ENCODE data around the gene NHSL1. TPM values are rescaled to one million over a fixed set of nuclear protein-coding genes. Genes with fewer than 3 reads are reported as not detected.
A peak's percentile ranks its signal among the peaks of the same experiment; 100 is the strongest.

Gene NHSL1
- total and polyA plus RNA-seq, 2 of the 8 experiments (the other 6 are each of a cell fraction or from before 2014, with no cell fraction given): 7.2 to 32.4 TPM

DNA sequence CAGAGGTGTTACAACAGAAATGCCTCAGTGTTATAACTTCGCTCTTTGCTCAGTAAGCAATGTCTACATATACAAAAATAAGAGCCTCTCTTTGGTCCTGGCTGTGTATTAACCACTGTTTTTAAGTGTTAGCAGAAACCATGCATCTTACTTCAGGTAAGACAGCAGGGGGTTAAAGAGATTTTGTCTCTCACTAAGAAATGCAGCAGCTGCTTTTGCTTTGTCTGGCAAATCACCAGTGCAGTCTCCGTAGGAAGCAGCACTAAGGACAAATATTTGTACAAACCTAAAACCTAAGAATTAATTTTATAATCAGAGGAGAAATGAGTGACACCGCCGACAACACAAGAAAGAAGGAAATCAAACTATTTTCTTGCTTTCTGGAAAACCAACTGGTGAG is 120.8 kb downstream of the NHSL1 start:
- H3K36me3 ChIP-seq (ENCODE audit: control insufficient read depth in 2 of 4, insufficient read depth in 4 of 4, low read length in 3 of 4): no peaks in the 10 kb centered on the region
- H3K18ac ChIP-seq (ENCODE audit: extremely low read depth, low read length): no peak overlapping the region
- H3K9ac ChIP-seq (replicated peaks in 1 of 4; ENCODE audit: extremely low read depth in 1 of 4, low read depth in 3 of 4, low read length in 3 of 4): no peak overlapping the region
- H2BK12ac ChIP-seq (ENCODE audit: low read depth, low read length): no peak overlapping the region
- CTCF ChIA-PET (ENCODE audit: partially characterized antibody): interaction anchor here (1.3 to 1.8 kb wide), 3 partner anchors 17 to 93 kb away, joined by 3 to 5 read pairs (median 4); no protein-coding TSS in a partner anchor
- no peaks in the 10 kb centered on the region for H3K79me1 ChIP-seq (ENCODE audit: low read depth, low read length)
- H2AK5ac ChIP-seq (ENCODE audit: low read depth, low read length): no peak overlapping the region
- 72% methylated on average over 4 of the region's 4 CpGs; no CpG with 5 or more reads in 1 of the 2 experiments for WGBS, 2 experiments (ENCODE audit: extremely low coverage in 1 of 2, insufficient coverage in 1 of 2, insufficient read length in 1 of 2, insufficient replicate concordance in 2 of 2, low coverage in 1 of 2, low lambda C conversion rate in 2 of 2, missing lambda C conversion rate in 1 of 2)
- no peak overlapping the region for H3K4ac ChIP-seq (replicated peaks; ENCODE audit: insufficient read length, low read depth, low read length)
- H3K27me3 ChIP-seq (replicated peaks in 1 of 4; ENCODE audit: control insufficient read depth in 3 of 4, extremely low read depth in 1 of 4, insufficient read depth in 3 of 4, low read length in 3 of 4): no peaks in the 10 kb centered on the region
- no peak overlapping the region for H2BK5ac ChIP-seq (ENCODE audit: low read depth, low read length)
- H3K14ac ChIP-seq (ENCODE audit: insufficient read length): no peak overlapping the region
- H2BK15ac ChIP-seq (ENCODE audit: low read length): no peak overlapping the region
- H4K20me1 ChIP-seq (replicated peaks in 1 of 2; ENCODE audit: control insufficient read depth in 1 of 2, insufficient read depth in 2 of 2, low read length in 2 of 2): no peaks in the 10 kb centered on the region
- no peak overlapping the region for H3K56ac ChIP-seq (replicated peaks; ENCODE audit: insufficient read length, low read depth, low read length)
- no peak overlapping the region for H4K5ac ChIP-seq (ENCODE audit: insufficient read length, low read depth, low read length)
- no peaks in the 10 kb centered on the region for H3K9me3 ChIP-seq (ENCODE audit: insufficient read depth in 2 of 2, low read depth in 1 of 2, low read length in 1 of 2)
- H3K4me1 ChIP-seq (replicated peaks in 1 of 4; ENCODE audit: control insufficient read depth in 3 of 4, insufficient read depth in 4 of 4, low read length in 3 of 4): peaks cover 0 to 11% (median 0%) of the 10 kb centered on the region in 4 experiments; a peak in 2 of 7 replicates
- DNase-seq (ENCODE audit: low read depth in 1 of 2, low spot score in 2 of 2) (no peak), FAIRE-seq (no peak)
- H3K79me2 ChIP-seq (ENCODE audit: control insufficient read depth in 1 of 2, insufficient read depth in 2 of 2, low read length in 2 of 2): no peaks in the 10 kb centered on the region
- no peak overlapping the region for H3K4me3 ChIP-seq (ENCODE audit: extremely low read depth in 1 of 4, insufficient read depth in 2 of 4, low read depth in 3 of 4, low read length in 4 of 4)
- no peak overlapping the region for H3K27ac ChIP-seq (ENCODE audit: low read depth, low read length)
- no peak overlapping the region for H2BK120ac ChIP-seq (replicated peaks; ENCODE audit: low read depth, low read length)
- 0 out of 4 replicates have a peak overlapping the region, but pooled peaks of 1 of the 2 experiments have one; percentile 43 for H3K4me2 ChIP-seq (ENCODE audit: insufficient read depth in 1 of 2, low read depth in 2 of 2, low read length in 2 of 2)
- POLR2A ChIA-PET (ENCODE audit: partially characterized antibody): no interaction called here
- no peak overlapping the region for H4K8ac ChIP-seq (ENCODE audit: extremely low read depth, insufficient read depth, low read length)
- no peaks in the 10 kb centered on the region for H3K23me2 ChIP-seq (ENCODE audit: low read depth, low read length)
- no peak overlapping the region for H2AFZ ChIP-seq (ENCODE audit: low read length)
- H3K23ac ChIP-seq (ENCODE audit: insufficient read length): no peak overlapping the region
- no peak overlapping the region for H2BK20ac ChIP-seq (ENCODE audit: low read length)
- no peak overlapping the region for H4K91ac ChIP-seq (replicated peaks; ENCODE audit: insufficient read length, low read length)
- TF ChIP-seq CHD2 (IDR thresholded peaks at IDR 0.05; ENCODE audit: low read length) (no peak), RAD21 (IDR thresholded peaks at IDR 0.05 in 1 of 2, conservative IDR thresholded peaks at IDR 0.05 in 1 of 2; ENCODE audit: low read depth in 2 of 2, low read length in 2 of 2) (no peak), POLR2AphosphoS5 (IDR thresholded peaks at IDR 0.05; ENCODE audit: low read depth, low read length) (no peak), SIRT6 (IDR thresholded peaks at IDR 0.05; ENCODE audit: low read length) (no peak), GABPA (IDR thresholded peaks at IDR 0.05; ENCODE audit: borderline replicate concordance, insufficient read depth, low read length) (no peak), NRF1 (IDR thresholded peaks at IDR 0.05; ENCODE audit: low read depth, low read length) (no peak), PHF8 (conservative IDR thresholded peaks at IDR 0.05; ENCODE audit: low read depth, low read length) (no peak), CHD1 (IDR thresholded peaks at IDR 0.05; ENCODE audit: low read depth, low read length) (no peak), SIN3A (conservative IDR thresholded peaks at IDR 0.05 in 1 of 2, IDR thresholded peaks at IDR 0.05 in 1 of 2; ENCODE audit: low read depth in 1 of 2, low read length in 2 of 2) (no peak), RNF2 (IDR thresholded peaks at IDR 0.05; ENCODE audit: borderline replicate concordance, low read depth, low read length, missing control alignments, poor library complexity, severe bottlenecking) (no peak), EP300 (IDR thresholded peaks at IDR 0.05; ENCODE audit: borderline replicate concordance in 1 of 2, low read depth in 2 of 2, low read length in 2 of 2) (no peak)
- TF ChIP-seq, protein P1, sequence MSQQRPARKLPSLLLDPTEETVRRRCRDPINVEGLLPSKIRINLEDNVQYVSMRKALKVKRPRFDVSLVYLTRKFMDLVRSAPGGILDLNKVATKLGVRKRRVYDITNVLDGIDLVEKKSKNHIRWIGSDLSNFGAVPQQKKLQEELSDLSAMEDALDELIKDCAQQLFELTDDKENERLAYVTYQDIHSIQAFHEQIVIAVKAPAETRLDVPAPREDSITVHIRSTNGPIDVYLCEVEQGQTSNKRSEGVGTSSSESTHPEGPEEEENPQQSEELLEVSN (IDR thresholded peaks at IDR 0.05): no peak
